Naive B cell (primary cell): ENCODE results near the gene MUC6. TPM values are rescaled to one million over a fixed set of nuclear protein-coding genes. Genes with fewer than 3 reads are reported as not detected.

Experiments used
- ATAC-seq, 2 donors: fragments of 150-1000 bp; cut with Tn5 transposase; 2 replicates each; pipeline ENCODE4 v1.10.0; 2021; ENCODE audit warnings: low read depth in 2 of 2, mild to moderate bottlenecking in 2 of 2, moderate library complexity in 2 of 2
- DNase-seq: peaks from one replicate; pipeline ENCODE4 v3.0.0; 2022
- H3K27ac Mint-ChIP-seq, 6 donors: one replicate each; pipeline ENCODE4 v1.8.0; 2020 to 2022; ENCODE audit warnings: mild to moderate bottlenecking in 6 of 6, mixed read lengths in 6 of 6, moderate library complexity in 5 of 6, inconsistent platforms in 2 of 6
- H3K27me3 Mint-ChIP-seq, 3 donors: one replicate each; pipeline ENCODE4 v1.8.0; 2021 to 2022; ENCODE audit warnings: mixed read lengths in 3 of 3, mild to moderate bottlenecking in 1 of 3
- H3K36me3 Mint-ChIP-seq, 2 donors: one replicate each; pipeline ENCODE4 v1.8.0; 2020 to 2022; ENCODE audit warnings: mixed read lengths in 2 of 2, inconsistent platforms in 1 of 2, mild to moderate bottlenecking in 1 of 2
- H3K4me1 Mint-ChIP-seq, 3 donors: one replicate each; pipeline ENCODE4 v1.8.0; 2020 to 2022; ENCODE audit warnings: mixed read lengths in 3 of 3, inconsistent platforms in 1 of 3, mild to moderate bottlenecking in 1 of 3, moderate library complexity in 1 of 3
- H3K4me3 Mint-ChIP-seq, 8 donors: one replicate each; pipeline ENCODE4 v1.8.0; 2020 to 2022; ENCODE audit warnings: mild to moderate bottlenecking in 8 of 8, mixed read lengths in 8 of 8, moderate library complexity in 8 of 8, inconsistent platforms in 2 of 8
- H3K9me3 Mint-ChIP-seq, 7 donors: one replicate each; pipeline ENCODE4 v1.8.0; 2020 to 2022; ENCODE audit warnings: mixed read lengths in 7 of 7, mild to moderate bottlenecking in 5 of 7, inconsistent platforms in 2 of 7, moderate library complexity in 1 of 7
- polyA plus RNA-seq, 6 donors: library from polyadenylated mRNA; unstranded; fragments of 300-500 nt; fragmentation: Illumina TruSeq; gene quantifications; one replicate each; pipeline ENCODE4 v1.2.3, GENCODE V29; 2021; ENCODE audit warnings: low read depth in 6 of 6

The MUC6 gene
- polyA plus RNA-seq, 6 donors from 2014 or later = 0.04 TPM; not detected in 5

DNA sequence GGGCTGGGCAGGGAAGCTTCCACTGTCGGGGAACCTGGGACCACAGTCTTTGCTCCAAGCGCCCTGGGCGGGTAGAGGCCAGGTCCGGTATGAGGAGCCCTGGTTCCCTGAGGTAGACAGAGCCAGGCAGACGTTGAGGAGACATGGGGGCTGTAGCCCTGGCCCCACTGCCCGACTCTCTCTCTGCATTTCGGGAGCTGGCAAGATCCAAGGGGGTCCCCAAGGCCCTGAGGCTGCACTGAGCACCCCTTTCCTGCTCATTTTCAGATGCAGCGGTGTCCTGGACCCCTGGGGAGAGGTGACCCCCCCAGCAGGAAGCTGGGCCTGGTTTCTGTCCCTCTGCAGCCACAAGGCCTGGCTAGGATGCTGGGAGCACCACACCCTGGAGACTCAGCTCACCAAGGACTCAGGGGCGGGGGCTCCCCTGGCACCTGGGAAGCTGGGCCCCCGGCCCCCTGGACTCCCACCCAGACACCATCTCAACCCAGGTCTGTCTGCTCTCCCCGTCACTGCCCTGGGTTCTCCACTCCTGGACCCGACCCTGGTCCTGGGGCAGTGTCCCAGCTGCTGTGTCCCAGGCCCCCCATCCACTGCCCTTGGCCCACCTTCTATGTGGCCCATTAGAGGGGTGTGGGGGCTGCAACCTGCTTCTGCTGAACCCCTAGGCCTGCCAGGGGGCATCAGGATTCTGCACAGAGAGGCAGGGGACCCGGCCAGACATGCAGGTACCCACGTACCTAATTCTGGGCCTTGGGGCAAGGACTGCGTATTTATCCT is 15.0 kb upstream of the MUC6 start:
- Mint-ChIP-seq H3K4me3 (no peak overlapping the region), H3K27me3 (peaks cover 15 to 44% (median 19%) of the 10 kb centered on the region in 3 donors), H3K36me3 (no peaks in the 10 kb centered on the region), H3K9me3 (no peaks in the 10 kb centered on the region), H3K4me1 (peaks cover 0 to 5% (median 3%) of the 10 kb centered on the region in 3 donors), H3K27ac (peak overlapping the region in 1 of 6 donors; percentile 47)
- DNase-seq (no peak), ATAC-seq (no peak)

DNA sequence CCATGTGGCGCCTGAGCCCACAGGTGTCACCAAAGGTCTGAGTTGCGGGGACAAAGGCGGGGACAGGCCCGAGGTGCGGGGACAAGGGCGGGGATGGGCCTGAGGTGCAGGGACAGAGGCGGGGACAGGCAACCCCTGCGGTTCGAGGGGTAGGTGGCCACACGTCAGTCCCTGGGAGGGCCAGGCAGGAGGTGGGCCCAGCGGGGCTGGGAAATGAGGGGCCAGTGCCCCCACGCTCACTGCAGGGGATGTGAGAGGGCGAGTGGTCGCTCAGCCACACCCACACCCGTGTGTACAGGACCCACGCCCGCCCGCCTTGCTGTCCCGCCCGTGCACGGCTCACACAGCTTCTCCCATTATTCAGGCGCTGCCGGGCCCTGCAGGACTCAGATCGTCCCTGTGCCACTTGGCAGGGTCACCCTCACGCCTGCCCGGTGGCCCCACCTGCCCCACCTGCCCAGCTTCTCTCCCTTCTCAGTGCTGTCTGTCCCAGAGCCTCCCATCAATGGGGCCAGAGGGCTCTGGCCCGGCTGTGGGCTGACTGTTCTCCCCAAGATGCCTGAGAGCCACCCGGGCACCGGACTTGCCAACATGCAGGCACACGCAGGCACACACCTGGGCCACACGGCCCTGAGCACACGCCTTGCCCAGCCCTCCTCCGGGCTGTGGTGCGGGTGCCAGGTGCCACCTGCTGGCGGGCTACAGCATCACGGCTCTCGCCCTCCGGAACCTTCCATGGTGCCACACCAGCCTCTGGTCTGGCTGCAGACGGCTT is 14.2 kb upstream of the MUC6 start:
- H3K4me3 Mint-ChIP-seq = no peak overlapping the region
- ATAC-seq (peak; percentile 94 to 98), DNase-seq (peak; percentile 58)
- no peaks in the 10 kb centered on the region for H3K36me3 Mint-ChIP-seq
- peaks cover 0 to 5% (median 3%) of the 10 kb centered on the region in 3 donors for H3K4me1 Mint-ChIP-seq
- no peaks in the 10 kb centered on the region for H3K9me3 Mint-ChIP-seq
- no peak overlapping the region for H3K27ac Mint-ChIP-seq
- peaks cover 15 to 49% (median 22%) of the 10 kb centered on the region in 3 donors for H3K27me3 Mint-ChIP-seq

DNA sequence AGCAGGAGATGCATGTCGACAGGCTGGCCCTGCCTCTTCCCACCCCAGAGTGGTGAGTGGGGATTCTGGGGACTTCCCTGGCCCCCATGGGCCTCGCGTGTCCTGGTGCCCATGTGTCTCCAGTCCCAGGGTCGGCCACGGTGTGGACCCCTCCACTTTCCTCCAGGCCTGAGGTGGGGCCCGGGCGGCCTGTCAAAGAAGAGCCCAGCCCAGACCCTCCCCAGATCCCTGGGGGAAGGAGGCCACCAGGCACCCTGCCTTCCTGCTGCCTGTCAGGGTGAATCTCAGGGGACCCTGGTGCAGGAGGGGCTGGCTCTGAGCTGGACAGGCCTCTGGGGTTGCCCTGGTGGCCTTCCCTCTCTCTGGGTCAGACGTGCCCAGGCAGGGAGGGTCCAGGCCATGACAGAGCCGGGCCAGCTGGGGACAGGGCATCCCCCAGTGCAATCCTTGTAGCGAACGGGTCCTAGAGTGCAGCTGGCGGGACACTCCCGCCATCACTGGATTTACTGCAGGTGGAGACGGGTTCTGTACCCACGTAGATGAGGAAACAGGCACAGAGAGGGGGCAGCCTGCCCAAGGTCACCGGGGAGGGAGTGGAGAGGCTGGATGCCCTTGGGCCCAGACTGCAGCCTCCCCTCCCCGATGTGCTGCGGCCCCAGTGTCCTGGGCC is 13.5 kb upstream of the MUC6 start:
- DNase-seq (no peak), ATAC-seq (no peak)
- Mint-ChIP-seq H3K27me3 (peaks cover 16 to 51% (median 22%) of the 10 kb centered on the region in 3 donors), H3K4me3 (no peak overlapping the region), H3K36me3 (no peaks in the 10 kb centered on the region), H3K27ac (no peak overlapping the region), H3K4me1 (peaks cover 0 to 5% (median 3%) of the 10 kb centered on the region in 3 donors), H3K9me3 (peaks cover 0 to 1% (median 0%) of the 10 kb centered on the region in 7 donors)

DNA sequence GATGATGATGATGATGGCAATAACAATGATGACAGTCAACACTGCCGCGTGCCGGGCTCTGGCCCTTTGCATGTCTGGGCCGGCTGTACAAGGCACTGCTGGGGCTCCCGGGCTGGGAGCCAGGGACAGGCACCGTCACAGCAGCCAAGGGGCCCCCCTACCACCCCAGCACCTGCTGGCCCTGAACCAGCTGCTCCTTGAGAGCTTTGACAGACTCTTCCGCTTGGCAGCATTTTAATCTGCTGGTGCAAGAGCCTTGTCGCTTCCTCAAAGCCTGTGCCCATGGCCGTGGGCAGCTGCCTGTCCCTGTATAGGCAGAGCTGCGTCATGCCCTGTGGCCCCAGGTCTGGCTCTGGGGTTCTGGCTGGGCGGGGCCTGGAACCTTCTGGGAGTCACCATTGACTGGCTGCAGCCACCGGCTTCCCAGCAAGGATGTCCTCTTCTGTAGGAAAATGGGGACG is 12.9 kb upstream of the MUC6 start:
- Mint-ChIP-seq H3K27ac (no peak overlapping the region), H3K9me3 (peaks cover 0 to 5% (median 0%) of the 10 kb centered on the region in 7 donors), H3K4me1 (peaks cover 0 to 5% (median 3%) of the 10 kb centered on the region in 3 donors), H3K36me3 (no peaks in the 10 kb centered on the region), H3K4me3 (no peak overlapping the region), H3K27me3 (peaks cover 20 to 56% (median 22%) of the 10 kb centered on the region in 3 donors)
- no peak for ATAC-seq
- no peak for DNase-seq

DNA sequence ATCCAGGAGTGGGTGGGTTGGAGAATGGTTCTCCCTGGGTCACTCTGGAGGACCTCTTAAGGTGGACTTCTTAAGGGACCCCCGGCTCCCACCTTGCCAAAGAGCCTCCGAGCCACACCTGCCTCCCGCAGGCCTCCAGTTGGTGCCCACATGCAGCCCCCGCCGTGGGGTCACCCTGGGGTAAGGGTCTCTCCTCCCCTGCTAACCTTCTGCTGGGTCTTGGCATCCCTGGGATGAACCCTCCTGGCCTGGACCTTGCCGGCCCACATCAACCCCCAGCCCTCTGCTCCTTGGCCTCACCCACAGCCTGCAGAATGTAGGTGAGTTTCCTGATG is 12.5 kb upstream of the MUC6 start:
- Mint-ChIP-seq H3K36me3 (no peaks in the 10 kb centered on the region), H3K27me3 (peaks cover 22 to 61% (median 22%) of the 10 kb centered on the region in 3 donors), H3K9me3 (peaks cover 0 to 5% (median 0%) of the 10 kb centered on the region in 7 donors), H3K4me1 (peaks cover 0 to 5% (median 3%) of the 10 kb centered on the region in 3 donors), H3K27ac (no peak overlapping the region), H3K4me3 (no peak overlapping the region)
- DNase-seq (no peak), ATAC-seq (no peak)

DNA sequence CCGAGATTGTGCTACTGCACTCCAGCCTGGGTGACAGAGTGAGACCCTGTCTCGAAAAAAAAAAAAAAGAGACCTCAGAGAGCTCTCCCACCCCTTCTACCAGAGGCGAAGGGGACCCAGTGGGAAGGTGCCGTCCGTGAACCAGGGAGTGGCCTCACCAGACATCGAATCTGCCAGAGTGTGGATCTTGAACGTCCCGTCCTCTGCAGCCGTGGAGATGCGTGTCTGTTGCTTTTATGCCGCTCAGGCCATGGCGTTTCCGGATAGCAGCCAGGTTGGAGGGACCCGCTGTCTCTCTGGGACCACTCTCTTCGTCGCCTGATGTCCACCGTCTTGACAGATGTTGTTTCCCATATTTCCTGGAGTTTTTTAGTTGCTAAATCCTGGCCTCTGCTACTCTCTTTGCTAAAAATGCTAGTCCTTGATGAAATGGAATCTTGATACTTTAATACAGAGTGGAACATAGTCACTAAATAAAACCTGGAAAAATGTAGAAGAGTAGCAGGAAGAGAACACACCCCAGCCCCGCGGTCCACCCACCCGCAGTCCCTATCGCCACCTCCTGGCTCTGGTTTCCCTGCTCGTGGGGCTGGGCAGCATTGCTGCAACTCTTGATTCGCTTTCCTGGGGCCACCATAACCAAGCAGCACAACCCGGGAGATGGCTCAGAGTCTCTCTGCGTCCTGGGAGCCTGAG is 12.0 kb upstream of the MUC6 start:
- peaks cover 0 to 5% (median 3%) of the 10 kb centered on the region in 3 donors for H3K4me1 Mint-ChIP-seq
- no peak for ATAC-seq
- H3K27me3 Mint-ChIP-seq = peaks cover 22 to 65% (median 25%) of the 10 kb centered on the region in 3 donors
- H3K27ac Mint-ChIP-seq = no peak overlapping the region
- peaks cover 0 to 5% (median 0%) of the 10 kb centered on the region in 7 donors for H3K9me3 Mint-ChIP-seq
- no peaks in the 10 kb centered on the region for H3K36me3 Mint-ChIP-seq
- peak overlapping the region in 1 of 8 donors; percentile 3 for H3K4me3 Mint-ChIP-seq
- no peak for DNase-seq

DNA sequence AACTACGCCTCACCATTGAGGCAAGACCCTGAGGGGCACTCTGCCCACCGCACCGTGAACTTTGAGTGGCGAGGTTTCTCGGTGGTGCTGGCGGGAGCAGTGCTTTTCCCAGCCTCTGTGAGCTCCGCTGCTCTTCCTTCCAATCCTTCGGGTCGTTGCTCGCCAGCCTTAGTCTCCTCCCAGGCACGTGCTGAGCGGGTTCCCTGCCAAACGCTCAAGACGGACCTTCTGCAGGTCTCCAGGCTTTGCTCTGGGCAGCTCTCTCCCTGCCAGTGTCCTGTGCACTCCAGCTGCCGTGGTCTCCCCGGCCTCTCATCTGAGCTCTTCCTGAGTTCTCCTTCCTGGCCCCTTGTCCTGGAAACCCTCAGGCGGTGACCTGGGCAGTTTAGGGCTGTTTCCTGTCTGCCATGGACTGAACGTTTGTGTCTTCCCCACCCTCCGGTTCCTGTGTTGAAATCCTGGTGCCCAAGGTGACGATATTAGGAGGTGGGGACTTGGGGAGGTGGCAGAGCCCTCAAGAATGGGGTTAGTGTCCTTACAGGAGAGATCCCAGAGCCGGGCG is 11.2 kb upstream of the MUC6 start:
- no peak for DNase-seq
- ATAC-seq = no peak
- H3K9me3 Mint-ChIP-seq = peaks cover 0 to 5% (median 0%) of the 10 kb centered on the region in 7 donors

DNA sequence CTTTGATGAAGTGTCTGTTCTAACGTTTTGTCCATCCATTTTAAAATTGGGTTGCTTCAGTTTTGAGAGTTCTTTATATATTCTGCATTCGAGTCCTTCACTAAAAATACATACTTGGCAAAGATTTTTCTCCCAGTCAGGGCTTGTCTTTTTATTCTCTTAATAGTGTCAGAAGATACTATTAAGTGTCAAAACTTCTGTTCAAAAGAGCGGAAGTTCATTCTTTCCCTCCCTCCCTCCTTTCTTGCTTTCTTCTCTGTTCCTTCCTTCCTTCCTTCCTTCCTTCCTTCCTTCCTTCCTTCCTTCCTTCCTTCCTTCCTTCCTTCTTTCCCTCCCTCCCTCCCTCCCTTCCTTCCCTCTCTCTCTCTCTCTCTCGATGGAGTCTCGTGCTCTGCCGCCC is 7.6 kb upstream of the MUC6 start:
- Mint-ChIP-seq H3K4me3 (no peak overlapping the region), H3K9me3 (peaks cover 0 to 5% (median 0%) of the 10 kb centered on the region in 7 donors), H3K36me3 (no peaks in the 10 kb centered on the region), H3K27ac (no peak overlapping the region), H3K27me3 (peaks cover 21 to 44% (median 25%) of the 10 kb centered on the region in 3 donors), H3K4me1 (no peaks in the 10 kb centered on the region)
- ATAC-seq = no peak
- no peak for DNase-seq

More for the DNA sequence above, 11.2 kb upstream of the MUC6 start:
- no peak overlapping the region for H3K4me3 Mint-ChIP-seq
- peaks cover 0 to 5% (median 3%) of the 10 kb centered on the region in 3 donors for H3K4me1 Mint-ChIP-seq
- H3K27me3 Mint-ChIP-seq = peaks cover 22 to 65% (median 25%) of the 10 kb centered on the region in 3 donors
- H3K27ac Mint-ChIP-seq = no peak overlapping the region
- H3K36me3 Mint-ChIP-seq = no peaks in the 10 kb centered on the region

DNA sequence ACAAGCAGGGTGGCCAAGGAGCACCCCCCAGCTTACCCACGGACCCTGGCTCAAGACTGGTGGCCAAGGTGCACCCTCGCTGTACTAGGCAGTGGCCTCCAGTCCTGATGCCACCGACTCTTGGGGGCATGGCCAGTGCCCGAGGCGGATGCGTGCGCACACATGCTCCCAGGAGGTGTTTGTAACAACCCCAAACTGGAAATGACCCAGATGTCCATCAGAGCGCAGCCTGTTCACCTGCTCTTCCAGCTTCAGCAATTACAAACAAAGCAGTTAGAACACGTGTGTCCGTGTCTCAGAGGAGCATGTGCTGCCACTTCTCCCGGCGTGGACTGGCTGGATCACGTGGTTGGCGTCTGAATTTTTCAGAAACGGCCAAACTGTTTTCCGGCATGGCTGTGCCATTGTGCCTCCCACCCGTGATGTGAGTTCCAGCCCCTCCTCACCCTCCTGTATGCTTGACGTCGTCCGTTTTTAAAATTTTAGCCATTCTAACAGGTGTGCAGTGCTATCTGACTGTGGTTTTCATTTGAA is 7.1 kb upstream of the MUC6 start:
- H3K4me1 Mint-ChIP-seq = no peaks in the 10 kb centered on the region
- no peak overlapping the region for H3K4me3 Mint-ChIP-seq
- H3K36me3 Mint-ChIP-seq = no peaks in the 10 kb centered on the region
- ATAC-seq (no peak), DNase-seq (no peak)
- H3K9me3 Mint-ChIP-seq = peaks cover 0 to 5% (median 0%) of the 10 kb centered on the region in 7 donors
- H3K27me3 Mint-ChIP-seq = peaks cover 16 to 39% (median 20%) of the 10 kb centered on the region in 3 donors
- no peak overlapping the region for H3K27ac Mint-ChIP-seq

DNA sequence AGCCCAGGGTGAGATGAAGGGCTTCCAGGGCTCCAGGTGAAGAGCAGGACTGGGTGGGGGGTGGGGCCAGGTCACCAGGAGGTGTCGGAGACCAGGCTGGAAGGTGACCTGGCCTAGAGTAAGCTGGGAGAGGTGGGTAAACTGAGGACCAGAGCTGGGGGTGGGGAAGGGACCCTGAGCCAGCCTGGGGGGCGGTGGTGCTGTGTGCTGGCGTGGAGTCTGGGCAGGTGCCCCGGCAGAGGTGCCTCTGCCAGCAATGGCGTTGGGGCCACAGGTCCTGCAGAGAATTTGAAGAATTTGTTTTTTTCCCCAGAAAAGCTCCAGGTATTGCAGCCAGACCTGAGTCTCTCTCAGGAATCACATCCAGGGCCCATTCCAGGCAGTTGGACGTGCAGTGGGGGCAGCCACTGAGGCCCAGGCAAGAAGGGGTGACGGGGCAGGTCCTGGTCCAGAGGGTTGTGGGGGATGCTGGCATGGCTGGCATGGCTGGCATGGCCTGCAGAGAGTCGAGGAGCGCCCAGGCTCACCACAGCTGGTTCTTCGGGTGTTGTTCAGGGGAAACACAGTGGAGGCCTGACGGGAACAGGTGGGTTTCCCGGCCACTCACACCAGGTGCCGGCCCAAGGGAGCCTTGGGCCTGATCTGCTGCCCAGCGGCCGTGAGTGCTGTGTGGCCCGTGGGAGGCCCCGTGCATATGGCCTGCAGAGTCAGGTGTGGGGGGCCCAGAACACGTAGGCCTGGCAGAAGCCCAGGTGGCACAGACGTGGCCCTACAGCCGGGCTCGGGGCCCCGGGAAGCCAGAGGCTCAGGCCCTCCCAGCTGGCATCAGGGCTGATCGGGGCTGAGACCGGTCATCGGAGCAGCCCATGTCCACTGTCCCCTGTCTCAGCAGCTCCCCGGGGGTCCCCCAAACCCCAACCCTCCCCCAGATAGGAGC is 6.4 kb upstream of the MUC6 start:
- DNase-seq (no peak), ATAC-seq (no peak)
- Mint-ChIP-seq H3K9me3 (peaks cover 0 to 5% (median 0%) of the 10 kb centered on the region in 7 donors), H3K27me3 (peaks cover 11 to 33% (median 17%) of the 10 kb centered on the region in 3 donors), H3K4me3 (no peak overlapping the region), H3K4me1 (no peaks in the 10 kb centered on the region), H3K27ac (no peak overlapping the region), H3K36me3 (no peaks in the 10 kb centered on the region)

DNA sequence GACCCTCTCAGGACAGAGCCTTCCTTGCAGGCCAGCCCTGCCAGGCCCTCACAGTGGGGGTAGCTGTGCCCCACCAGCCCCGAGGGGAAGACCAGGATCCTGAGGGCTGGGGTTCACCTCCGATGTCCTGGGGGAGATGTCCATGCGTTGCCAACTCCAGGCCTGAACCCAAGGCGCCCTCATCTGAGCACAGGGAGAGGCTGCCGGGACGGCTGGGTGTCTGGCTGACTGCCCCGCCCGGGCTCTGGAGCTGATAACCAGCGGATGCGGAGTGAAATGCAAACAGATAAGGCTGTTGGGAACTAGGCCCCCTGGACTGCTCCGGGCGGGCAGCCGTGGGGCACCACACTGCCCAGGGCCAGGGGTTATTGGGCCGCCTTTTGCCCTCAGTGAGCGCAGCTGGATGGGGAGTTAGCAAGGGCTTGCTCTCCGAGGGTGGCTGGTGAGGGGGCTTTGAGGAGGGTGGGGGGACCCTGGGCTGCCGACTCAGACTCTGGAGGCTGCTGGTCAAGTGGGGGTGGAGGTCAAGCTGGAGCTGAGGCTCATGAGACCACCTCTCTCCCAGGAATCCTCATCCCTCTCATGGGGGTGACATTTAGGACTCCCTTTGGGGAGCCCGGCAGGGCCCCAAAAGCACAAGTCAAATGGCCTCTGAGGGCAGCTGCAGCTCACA is 5.6 kb upstream of the MUC6 start:
- H3K27ac Mint-ChIP-seq = no peak overlapping the region
- peaks cover 8 to 26% (median 14%) of the 10 kb centered on the region in 3 donors for H3K27me3 Mint-ChIP-seq
- DNase-seq (no peak), ATAC-seq (no peak)
- no peak overlapping the region for H3K4me3 Mint-ChIP-seq
- no peaks in the 10 kb centered on the region for H3K4me1 Mint-ChIP-seq
- H3K36me3 Mint-ChIP-seq = no peaks in the 10 kb centered on the region
- peaks cover 0 to 5% (median 0%) of the 10 kb centered on the region in 7 donors for H3K9me3 Mint-ChIP-seq
